NCI-H2196 (cell line): ENCODE data around the gene B4GALNT3.

ENCODE experiments used
- DNase-seq: peaks from one replicate; lab custom pipeline; 2025; ENCODE audit not compliant: unreplicated experiment; lab: John Stamatoyannopoulos, UW

Gene B4GALNT3

GRCh38 chr12:553216-554000 is 93.7 kb downstream of the B4GALNT3 start:
- no peak for DNase-seq

- DNase-seq: no peak
These were observed 94.2 kb downstream of the B4GALNT3 start for GRCh38 chr12:554001-554285.

GRCh38 chr12:556498-556897 is 96.8 kb downstream of the B4GALNT3 start:
- no peak for DNase-seq

- DNase-seq: no peak
These were observed 98.8 kb downstream of the B4GALNT3 start for GRCh38 chr12:558580-558979.

GRCh38 chr12:559208-559905 is 99.6 kb downstream of the B4GALNT3 start:
- no peak for DNase-seq

GRCh38 chr12:559906-560455 is 100.2 kb downstream of the B4GALNT3 start:
- no peak for DNase-seq

GRCh38 chr12:560691-561390 is 101.1 kb downstream of the B4GALNT3 start:
- peak; percentile 23 for DNase-seq

- DNase-seq: no peak
These were observed 101.6 kb downstream of the B4GALNT3 start for GRCh38 chr12:561391-561705.

GRCh38 chr12:561908-562593 is 102.3 kb downstream of the B4GALNT3 start:
- DNase-seq: no peak

GRCh38 chr12:562634-563033 is 102.9 kb downstream of the B4GALNT3 start:
- DNase-seq: no peak

- no peak for DNase-seq
These were observed 103.6 kb downstream of the B4GALNT3 start for GRCh38 chr12:563250-563781.

- DNase-seq: no peak
These were observed 104.1 kb downstream of the B4GALNT3 start for GRCh38 chr12:563787-564298.

GRCh38 chr12:565161-565560 is 105.4 kb downstream of the B4GALNT3 start:
- DNase-seq: no peak

GRCh38 chr12:565589-566105 is 105.9 kb downstream of the B4GALNT3 start:
- no peak for DNase-seq

- DNase-seq: no peak
These were observed 108.7 kb downstream of the B4GALNT3 start for GRCh38 chr12:568486-568885.

- no peak for DNase-seq
These were observed 109.4 kb downstream of the B4GALNT3 start for GRCh38 chr12:569091-569676.

- peak; percentile 54 for DNase-seq
These were observed 110.2 kb downstream of the B4GALNT3 start for GRCh38 chr12:569803-570434.

- DNase-seq: no peak
These were observed 110.7 kb downstream of the B4GALNT3 start for GRCh38 chr12:570435-570920.

GRCh38 chr12:570921-571794 is 111.4 kb downstream of the B4GALNT3 start:
- peak; percentile 9 for DNase-seq
